Panc1 (cell line): ENCODE data around the gene GOLGA6L2. TPM values are rescaled to one million over a fixed set of nuclear protein-coding genes. Genes with fewer than 3 reads are reported as not detected.
"Not testable (repeated sequence)": the region's sequence is repeated elsewhere in the genome, so short reads cannot be mapped to it uniquely, and the experiment has no call there.

ENCODE experiments used
- ATAC-seq: fragments of 200-7000 bp; cut with Tn5 transposase; 2 replicates; pipeline ENCODE4 v1.9.1; 2020; ENCODE audit warnings: mild to moderate bottlenecking, moderate library complexity
- BruUV-seq: library from RNA; stranded (reverse); fragments of 400-500 nt; replicated peaks from 2 replicates; lab custom pipeline; 2021; lab: Mats Ljungman, UMichigan
- CTCF ChIA-PET: fragments of 300-600 bp; sonication (Branson Sonifier 250); formaldehyde crosslinking; loops from one replicate; lab custom pipeline; 2022; ENCODE audit warnings: antibody characterized with exemption; lab: Charles Lee
- POLR2A ChIA-PET: fragments of 300-600 bp; sonication (Branson Sonifier 250); formaldehyde crosslinking; loops from one replicate; lab custom pipeline; 2022; ENCODE audit warnings: antibody characterized with exemption; lab: Charles Lee
- DNase-seq: peaks from one replicate; pipeline ENCODE4 v3.0.0-alpha.2; 2010; ENCODE audit warnings: low read depth, low spot score
- H3K27ac ChIP-seq: 2 replicates; pipeline ENCODE4 v1.5.1; 2011; ENCODE audit warnings: mild to moderate bottlenecking, low read length, inconsistent platforms
- H3K27me3 ChIP-seq: fragments of 200-500 bp; sonication (Bioruptor generic); 2 replicates; pipeline ENCODE4 v1.6.0; 2014; ENCODE audit warnings: low read length, inconsistent platforms; ENCODE audit not compliant: control insufficient read depth, insufficient read depth
- H3K36me3 ChIP-seq: fragments of 200-500 bp; sonication (Bioruptor generic); 2 replicates; pipeline ENCODE4 v1.5.1; 2014; ENCODE audit warnings: inconsistent platforms, mild to moderate bottlenecking, low read length, moderate library complexity; ENCODE audit not compliant: control insufficient read depth, insufficient read depth
- H3K4me1 ChIP-seq: 2 replicates; pipeline ENCODE4 v1.5.1; 2011; ENCODE audit warnings: inconsistent platforms, mild to moderate bottlenecking, low read length, moderate library complexity; ENCODE audit not compliant: control insufficient read depth, insufficient read depth
- H3K4me3 ChIP-seq, 2 experiments: 2 replicates each; pipeline ENCODE4 v1.5.1; 2011 to 2012; ENCODE audit warnings: low read depth in 2 of 2, low read length in 2 of 2, mild to moderate bottlenecking in 2 of 2, inconsistent platforms in 1 of 2, moderate library complexity in 1 of 2
- H3K9me3 ChIP-seq: fragments of 200-500 bp; sonication (Bioruptor generic); 2 replicates; pipeline ENCODE4 v1.5.1; 2014; ENCODE audit warnings: low read depth, mild to moderate bottlenecking, inconsistent platforms, low read length, moderate library complexity; ENCODE audit not compliant: control insufficient read depth, insufficient read depth
- POLR2AphosphoS5 ChIP-seq: IDR thresholded peaks from 2 replicates; pipeline ENCODE4 v1.6.1; 2012; ENCODE audit warnings: mild to moderate bottlenecking, low read depth, low read length, moderate library complexity
- SIN3A ChIP-seq: IDR thresholded peaks from 2 replicates; pipeline ENCODE4 v1.6.1; 2012; ENCODE audit warnings: low read depth, mild to moderate bottlenecking, low read length, moderate library complexity, borderline replicate concordance; ENCODE audit not compliant: insufficient read depth
- TCF7L2 ChIP-seq: IDR thresholded peaks from 2 replicates; pipeline ENCODE4 v1.6.1; 2011; ENCODE audit warnings: mild to moderate bottlenecking, low read depth, low read length, inconsistent platforms
- in situ Hi-C: cut with HindIII; loops from 2 replicates; pipeline ENCODE4 v1.10.0; 2016; ENCODE audit warnings: low sequenced_read_pairs, low pct_unique_long_range_greater_than_20kb
- intact Hi-C: fragments of 100-400 bp; cut with micrococcal nuclease; formaldehyde crosslinking; loops from one replicate; pipeline ENCODE4 v1.10.0; 2022; ENCODE audit not compliant: unreplicated experiment
- total RNA-seq: library from RNA; stranded (reverse); gene quantifications from one replicate; pipeline ENCODE4 v1.2.1, GENCODE V29; 2021; ENCODE audit not compliant: unreplicated experiment
- TF ChIP-seq, protein P1 (sequence below), 2 experiments: IDR thresholded peaks; 2 replicates each; pipeline ENCODE4 v1.6.1; 2011 to 2012; ENCODE audit warnings: low read depth in 2 of 2, control low read depth in 1 of 2, low read length in 1 of 2, mild to moderate bottlenecking in 1 of 2, moderate library complexity in 1 of 2; ENCODE audit not compliant: insufficient read depth in 1 of 2
- TF ChIP-seq, protein P2 (sequence below): fragments of 450-650 bp; IDR thresholded peaks from 2 replicates; pipeline ENCODE4 v1.5.1; 2017; ENCODE audit warnings: mild to moderate bottlenecking

GOLGA6L2 gene
- total RNA-seq, 1 experiment from 2014 or later, result not detected

DNA sequence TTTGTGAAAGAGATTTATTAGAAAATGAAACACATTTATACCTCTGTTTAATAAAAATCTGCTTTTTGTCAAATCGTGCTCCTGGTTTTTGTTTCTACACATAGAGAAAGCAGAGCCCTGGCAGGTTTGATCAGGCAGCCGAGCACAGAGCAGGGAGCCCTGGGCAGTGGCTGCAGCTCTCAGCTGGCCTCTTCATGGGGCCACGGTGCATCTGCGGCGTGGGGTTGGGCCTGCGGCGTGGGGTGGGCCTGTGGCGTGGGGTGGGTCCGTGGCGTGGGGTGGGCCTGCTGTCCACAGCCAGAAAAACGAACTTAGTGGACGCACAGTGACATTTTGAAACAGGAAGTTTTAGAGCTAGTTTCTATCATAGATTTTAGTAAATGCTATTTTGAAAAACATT is 10.6 kb downstream of the GOLGA6L2 start:
- Histone ChIP-seq H3K4me3 (no peak overlapping the region), H3K9me3 (no peaks in the 10 kb centered on the region), H3K36me3 (no peaks in the 10 kb centered on the region), H3K4me1 (no peaks in the 10 kb centered on the region), H3K27me3 (no peaks in the 10 kb centered on the region), H3K27ac (no peak overlapping the region)
- DNase-seq, result no peak
- ChIA-PET POLR2A (no interaction called here), CTCF (no interaction called here)
- in situ Hi-C loops (no loop called here), intact Hi-C loops (no loop called here)
- ATAC-seq, result no peak
- no TSS peak for BruUV-seq
- TF ChIP-seq SIN3A (no peak), TCF7L2 (no peak), POLR2AphosphoS5 (no peak)
- TF ChIP-seq, protein P1, sequence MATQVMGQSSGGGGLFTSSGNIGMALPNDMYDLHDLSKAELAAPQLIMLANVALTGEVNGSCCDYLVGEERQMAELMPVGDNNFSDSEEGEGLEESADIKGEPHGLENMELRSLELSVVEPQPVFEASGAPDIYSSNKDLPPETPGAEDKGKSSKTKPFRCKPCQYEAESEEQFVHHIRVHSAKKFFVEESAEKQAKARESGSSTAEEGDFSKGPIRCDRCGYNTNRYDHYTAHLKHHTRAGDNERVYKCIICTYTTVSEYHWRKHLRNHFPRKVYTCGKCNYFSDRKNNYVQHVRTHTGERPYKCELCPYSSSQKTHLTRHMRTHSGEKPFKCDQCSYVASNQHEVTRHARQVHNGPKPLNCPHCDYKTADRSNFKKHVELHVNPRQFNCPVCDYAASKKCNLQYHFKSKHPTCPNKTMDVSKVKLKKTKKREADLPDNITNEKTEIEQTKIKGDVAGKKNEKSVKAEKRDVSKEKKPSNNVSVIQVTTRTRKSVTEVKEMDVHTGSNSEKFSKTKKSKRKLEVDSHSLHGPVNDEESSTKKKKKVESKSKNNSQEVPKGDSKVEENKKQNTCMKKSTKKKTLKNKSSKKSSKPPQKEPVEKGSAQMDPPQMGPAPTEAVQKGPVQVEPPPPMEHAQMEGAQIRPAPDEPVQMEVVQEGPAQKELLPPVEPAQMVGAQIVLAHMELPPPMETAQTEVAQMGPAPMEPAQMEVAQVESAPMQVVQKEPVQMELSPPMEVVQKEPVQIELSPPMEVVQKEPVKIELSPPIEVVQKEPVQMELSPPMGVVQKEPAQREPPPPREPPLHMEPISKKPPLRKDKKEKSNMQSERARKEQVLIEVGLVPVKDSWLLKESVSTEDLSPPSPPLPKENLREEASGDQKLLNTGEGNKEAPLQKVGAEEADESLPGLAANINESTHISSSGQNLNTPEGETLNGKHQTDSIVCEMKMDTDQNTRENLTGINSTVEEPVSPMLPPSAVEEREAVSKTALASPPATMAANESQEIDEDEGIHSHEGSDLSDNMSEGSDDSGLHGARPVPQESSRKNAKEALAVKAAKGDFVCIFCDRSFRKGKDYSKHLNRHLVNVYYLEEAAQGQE (IDR thresholded peaks at IDR 0.05; ENCODE audit: insufficient read depth in 1 of 2, low read depth in 2 of 2, low read length in 1 of 2), result no peak
- TF ChIP-seq, protein P2, sequence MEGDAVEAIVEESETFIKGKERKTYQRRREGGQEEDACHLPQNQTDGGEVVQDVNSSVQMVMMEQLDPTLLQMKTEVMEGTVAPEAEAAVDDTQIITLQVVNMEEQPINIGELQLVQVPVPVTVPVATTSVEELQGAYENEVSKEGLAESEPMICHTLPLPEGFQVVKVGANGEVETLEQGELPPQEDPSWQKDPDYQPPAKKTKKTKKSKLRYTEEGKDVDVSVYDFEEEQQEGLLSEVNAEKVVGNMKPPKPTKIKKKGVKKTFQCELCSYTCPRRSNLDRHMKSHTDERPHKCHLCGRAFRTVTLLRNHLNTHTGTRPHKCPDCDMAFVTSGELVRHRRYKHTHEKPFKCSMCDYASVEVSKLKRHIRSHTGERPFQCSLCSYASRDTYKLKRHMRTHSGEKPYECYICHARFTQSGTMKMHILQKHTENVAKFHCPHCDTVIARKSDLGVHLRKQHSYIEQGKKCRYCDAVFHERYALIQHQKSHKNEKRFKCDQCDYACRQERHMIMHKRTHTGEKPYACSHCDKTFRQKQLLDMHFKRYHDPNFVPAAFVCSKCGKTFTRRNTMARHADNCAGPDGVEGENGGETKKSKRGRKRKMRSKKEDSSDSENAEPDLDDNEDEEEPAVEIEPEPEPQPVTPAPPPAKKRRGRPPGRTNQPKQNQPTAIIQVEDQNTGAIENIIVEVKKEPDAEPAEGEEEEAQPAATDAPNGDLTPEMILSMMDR, result no peak

DNA sequence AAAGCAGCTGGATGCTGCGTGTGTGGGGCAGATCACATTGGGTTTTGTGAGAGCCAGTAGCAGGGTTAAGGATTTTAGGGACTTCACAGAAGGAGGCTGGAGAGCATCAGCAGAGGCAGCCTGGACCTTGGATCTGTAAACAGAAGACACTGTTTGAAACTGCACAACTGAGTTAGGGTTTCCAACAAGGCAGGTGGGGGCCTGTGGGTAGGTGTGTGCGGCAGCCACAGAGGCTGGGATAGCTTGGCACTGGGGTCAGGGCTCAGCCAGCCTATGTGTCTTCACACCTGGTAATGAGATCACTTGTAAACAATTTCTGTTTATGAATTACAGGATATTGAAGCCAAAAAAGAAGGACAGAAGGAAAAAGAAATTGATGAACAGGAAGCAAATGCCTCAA is 12.3 kb downstream of the GOLGA6L2 start:
- H3K27ac ChIP-seq, H3K4me3 ChIP-seq, ATAC-seq, H3K9me3 ChIP-seq, intact Hi-C loops, POLR2A ChIA-PET, H3K27me3 ChIP-seq, H3K4me1 ChIP-seq, DNase-seq, in situ Hi-C loops, BruUV-seq, H3K36me3 ChIP-seq, CTCF ChIA-PET: not testable (repeated sequence)

DNA sequence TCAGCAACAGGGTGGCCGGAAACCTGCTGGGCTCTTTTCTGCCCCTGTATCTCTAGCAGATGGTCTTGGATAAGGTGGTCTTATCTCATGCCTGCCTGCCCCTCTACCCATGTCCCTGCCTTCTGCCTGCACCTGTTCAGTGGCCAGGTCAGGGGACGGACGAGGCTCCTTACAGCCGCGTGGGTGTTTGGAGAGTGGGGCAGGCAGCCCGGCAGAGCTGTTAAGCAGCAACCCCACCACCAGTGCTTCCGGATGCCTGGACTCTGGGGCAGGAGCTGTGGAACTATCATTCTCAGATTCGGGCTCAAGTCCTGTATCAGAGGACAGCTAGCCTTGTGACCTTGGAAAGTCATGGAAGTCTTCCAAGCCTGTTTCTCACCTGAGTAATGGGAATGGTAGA is 21.7 kb downstream of the GOLGA6L2 start:
- POLR2A ChIA-PET, H3K27me3 ChIP-seq, H3K36me3 ChIP-seq, H3K9me3 ChIP-seq, H3K4me1 ChIP-seq, intact Hi-C loops, CTCF ChIA-PET, ATAC-seq, BruUV-seq, in situ Hi-C loops, H3K4me3 ChIP-seq, DNase-seq, H3K27ac ChIP-seq: not testable (repeated sequence)
